ENCODE results near the gene PPP1R1C.

GRCh38 chr2:181952404-181953226, 33.0 kb upstream of the PPP1R1C start:
- TF ChIP-seq CTCF (IDR thresholded peaks at IDR 0.05) = no peak
- TF ChIP-seq EZH2 (IDR thresholded peaks at IDR 0.05; ENCODE audit: borderline replicate concordance, insufficient read depth, low read depth, low read length, poor library complexity, severe bottlenecking) = no peak
